K562 treated with DMSO at 1 percent for 4 hours (cell line): ENCODE measurements around the gene CDR2L. TPM values are rescaled to one million over a fixed set of nuclear protein-coding genes. Genes with fewer than 3 reads are reported as not detected.

ENCODE experiments used
- total RNA-seq: library from RNA; unstranded; fragments of 300-600 nt; gene quantifications from 2 replicates; pipeline ENCODE4 v1.2.3, GENCODE V29; 2022; ENCODE audit not compliant: insufficient read depth

The CDR2L gene
- 13.3 and 19.2 TPM in 2 replicates for total RNA-seq

GRCh38 chr17:74987418-74987908, at the start of gene CDR2L:
CDR2L (plus strand) TSS chr17:74987632; CDS start chr17:74988044, 412 bp downstream.

GRCh38 chr17:74972107-74972972, 15.1 kb upstream of the CDR2L start, which contains the start of gene HID1:
HID1 (minus strand) TSS chr17:74972759; CDS start chr17:74972656, 103 bp downstream.

GRCh38 chr17:75012346-75013091, 25.1 kb downstream of the CDR2L start, which contains the start of gene MRPL58:
MRPL58 (plus strand) TSS chr17:75012670; CDS start chr17:75012687, 17 bp downstream.

GRCh38 chr17:75046407-75047289, 59.2 kb downstream of the CDR2L start, which contains the start of the genes ATP5PD and KCTD2:
ATP5PD (minus strand) TSS chr17:75046969; CDS start chr17:75042650, 4,319 bp downstream.
KCTD2 (plus strand) TSS chr17:75047225; CDS start chr17:75047251, 26 bp downstream.

Other genes starting within 250 kb of the CDR2L start
- gene NHERF1, start 239.0 kb upstream of the CDR2L start, total RNA-seq, result 72.2 and 83.0 TPM in 2 replicates
- gene NAT9, start 211.3 kb upstream of the CDR2L start, total RNA-seq, result 22.0 and 26.5 TPM in 2 replicates
- 0.86 and 1.1 TPM in 2 replicates for gene GRIN2C, start 127.7 kb upstream of the CDR2L start, total RNA-seq
- 85.8 and 115 TPM in 2 replicates for gene FDXR, start 114.6 kb upstream of the CDR2L start, total RNA-seq
- gene FADS6, start 94.0 kb upstream of the CDR2L start, total RNA-seq, result 0.62 TPM in 1 of 2 replicates, not detected in the other
- gene USH1G, start 64.4 kb upstream of the CDR2L start, total RNA-seq, result 0.33 and 0.47 TPM in 2 replicates
- 0.40 TPM in 1 of 2 replicates, not detected in the other for gene OTOP2, start 63.4 kb upstream of the CDR2L start, total RNA-seq
- not detected in 2 replicates for gene OTOP3, start 51.7 kb upstream of the CDR2L start, total RNA-seq
- gene HID1, start 14.9 kb upstream of the CDR2L start, total RNA-seq, result 3.9 and 9.1 TPM in 2 replicates
- 54.4 and 62.3 TPM in 2 replicates for gene MRPL58, start 25.0 kb downstream of the CDR2L start, total RNA-seq
- gene ATP5PD, start 59.3 kb downstream of the CDR2L start, total RNA-seq, result 428 and 454 TPM in 2 replicates
- gene KCTD2, start 59.6 kb downstream of the CDR2L start, total RNA-seq, result 27.3 and 29.3 TPM in 2 replicates
- gene SLC16A5, start 100.3 kb downstream of the CDR2L start, total RNA-seq, result 2.7 and 7.1 TPM in 2 replicates
- 26.8 and 34.7 TPM in 2 replicates for gene ARMC7, start 122.3 kb downstream of the CDR2L start, total RNA-seq
- gene NT5C, start 144.1 kb downstream of the CDR2L start, total RNA-seq, result 52.2 and 76.2 TPM in 2 replicates
- gene JPT1, start 166.9 kb downstream of the CDR2L start, total RNA-seq, result 93.6 and 108 TPM in 2 replicates
- 141 and 150 TPM in 2 replicates for gene SUMO2, start 195.3 kb downstream of the CDR2L start, total RNA-seq
- gene NUP85, start 218.0 kb downstream of the CDR2L start, total RNA-seq, result 51.6 and 61.5 TPM in 2 replicates